GM18873 (cell line): ENCODE data around the gene DHFR.
A peak's percentile ranks its signal among the peaks of the same experiment; 100 is the strongest.

Experiments used
- ATAC-seq: cut with Tn5 transposase; IDR thresholded peaks from one replicate; pipeline ENCODE4 v1.9.1; 2021; ENCODE audit warnings: mild to moderate bottlenecking, moderate library complexity, moderate number of reproducible peaks; ENCODE audit not compliant: unreplicated experiment, low FRiP score

The DHFR gene

DNA sequence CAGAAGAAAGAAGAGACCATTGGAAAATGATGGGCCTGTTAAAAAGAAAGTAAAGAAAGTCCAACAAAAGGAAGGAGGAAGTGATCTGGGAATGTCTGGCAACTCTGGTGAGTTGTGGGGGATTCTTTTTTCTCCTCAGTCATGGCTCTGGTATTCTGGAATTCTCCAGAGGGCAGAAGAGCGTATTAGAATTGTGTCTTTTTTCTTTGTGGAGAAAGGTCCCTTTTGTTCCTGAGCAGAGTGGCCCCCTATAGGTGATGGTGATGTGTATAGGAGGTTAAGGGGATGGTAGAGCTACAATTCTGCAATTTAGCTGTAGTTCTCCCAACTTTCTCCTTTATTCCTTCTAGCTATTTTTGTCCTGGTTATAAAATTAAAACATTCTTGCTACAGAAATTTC lies 1.6 kb upstream of the DHFR start:
- no peak for ATAC-seq

DNA sequence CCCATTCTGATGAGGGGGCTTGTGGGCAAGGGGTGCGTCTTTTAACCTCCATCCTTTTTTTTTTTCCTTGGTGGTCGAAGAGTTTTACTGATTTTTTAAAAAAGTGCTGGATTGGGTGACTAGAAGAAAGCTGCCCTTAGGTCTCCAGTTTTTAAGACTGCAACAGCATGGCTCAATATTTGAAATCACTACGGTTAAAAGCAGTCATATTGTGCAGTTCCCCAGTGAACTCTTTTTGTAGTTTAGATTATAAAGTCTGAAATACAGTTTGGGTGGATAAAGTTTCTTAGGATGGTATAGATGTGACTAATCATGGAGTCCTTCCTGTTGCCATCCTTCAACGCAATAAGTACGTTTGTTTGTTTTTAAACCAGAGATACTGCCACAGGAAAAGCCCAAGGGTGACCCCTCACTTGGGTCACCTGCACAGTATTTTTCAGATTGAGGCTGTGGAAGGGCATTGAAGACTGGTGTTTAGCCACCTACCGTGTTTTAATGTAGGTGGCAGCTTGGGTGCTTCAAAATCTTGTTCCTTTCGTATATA lies 520 bp upstream of the DHFR start:
- ATAC-seq = no peak

DNA sequence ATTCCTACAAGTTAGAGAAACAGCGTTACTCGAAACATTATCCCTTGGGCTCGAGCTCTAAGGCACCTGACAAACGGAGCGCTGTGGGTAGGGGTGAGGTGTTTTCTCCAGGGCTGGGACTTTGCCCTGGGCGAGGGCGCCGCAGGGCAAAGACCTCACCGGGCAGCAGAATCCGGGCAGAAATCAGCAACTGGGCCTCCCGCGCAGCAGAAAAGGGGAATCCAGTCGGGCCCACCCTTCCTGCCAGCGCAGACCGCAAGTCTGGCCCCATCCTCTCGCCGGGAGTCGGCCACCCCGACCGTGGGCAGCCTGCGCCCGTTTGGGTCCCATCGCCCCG lies 761 bp downstream of the DHFR start:
- no peak for ATAC-seq

DNA sequence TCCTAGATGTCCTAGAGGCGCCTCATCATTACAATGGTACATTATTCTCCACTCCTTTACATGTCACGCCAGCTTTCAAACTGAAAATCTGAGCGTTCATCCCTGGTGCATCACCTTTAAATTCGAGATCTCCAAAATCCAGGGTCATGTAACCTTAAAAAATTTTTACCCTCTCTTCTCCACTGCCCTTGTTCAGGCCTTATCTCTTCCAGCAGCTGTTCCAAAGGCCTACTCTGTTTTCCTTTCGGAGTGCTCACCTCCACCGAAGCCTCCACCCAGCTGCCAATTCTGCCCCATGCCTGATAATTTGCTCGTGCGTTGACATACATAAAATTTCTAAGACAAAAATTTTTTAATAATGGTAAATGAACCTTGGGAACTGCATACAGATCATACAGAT lies 1.3 kb downstream of the DHFR start:
- ATAC-seq = no peak

DNA sequence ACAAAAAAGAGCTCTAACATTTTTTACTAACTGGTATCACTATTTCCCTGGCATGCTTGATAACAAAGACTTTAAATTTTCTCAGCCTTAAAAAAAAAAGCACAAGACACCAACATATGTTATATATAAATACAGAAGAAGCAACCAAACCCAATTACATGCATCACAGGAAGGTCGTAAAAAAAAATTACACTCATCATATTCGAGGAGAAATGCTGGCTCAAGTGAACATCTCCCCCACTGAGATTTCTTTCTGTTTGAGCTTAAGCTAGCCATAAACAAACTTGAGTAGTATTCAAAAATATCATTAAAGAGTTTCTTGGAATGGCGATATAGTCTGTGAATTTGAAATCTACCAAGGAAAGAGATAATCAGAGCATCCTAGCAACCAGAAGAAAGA lies 7.9 kb downstream of the DHFR start:
- ATAC-seq = no peak

DNA sequence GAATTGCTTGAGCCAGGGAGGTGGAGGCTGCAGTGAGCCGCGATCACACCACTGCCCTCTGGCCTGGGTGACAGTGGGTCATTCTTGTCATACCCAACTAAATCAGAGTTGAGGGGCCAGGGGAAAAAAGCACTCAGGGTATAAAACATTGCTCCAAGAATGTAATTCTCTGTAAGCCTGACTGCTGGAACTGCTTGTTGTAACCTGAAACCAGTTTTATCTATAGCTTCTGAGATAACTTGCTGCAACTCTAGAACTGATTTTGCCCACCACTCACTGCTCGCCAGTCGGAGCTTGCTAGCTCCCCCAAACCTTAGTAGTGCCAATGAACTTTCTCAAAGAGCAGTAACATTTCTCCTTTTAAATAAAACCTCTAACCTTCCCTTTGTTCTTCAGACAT lies 9.9 kb downstream of the DHFR start:
- no peak for ATAC-seq

DNA sequence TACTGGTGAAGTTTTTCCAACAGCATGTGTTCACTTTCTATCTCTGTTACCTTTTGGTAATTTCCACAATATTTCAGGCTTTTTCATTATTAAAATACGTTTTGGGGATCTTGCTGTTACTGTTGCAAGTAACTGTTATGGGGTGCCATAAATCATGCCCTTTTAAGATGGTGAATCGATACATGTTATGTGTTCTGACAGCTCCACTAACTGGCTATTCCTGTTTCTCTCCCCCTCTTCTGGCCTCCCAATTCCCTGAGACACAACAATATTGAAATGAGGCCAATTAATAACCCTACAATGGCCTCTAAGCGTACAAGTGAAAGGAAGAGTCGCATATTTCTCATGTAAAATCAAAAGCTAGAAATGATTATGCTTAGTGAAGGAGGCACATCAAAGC lies 13.4 kb downstream of the DHFR start:
- no peak for ATAC-seq

DNA sequence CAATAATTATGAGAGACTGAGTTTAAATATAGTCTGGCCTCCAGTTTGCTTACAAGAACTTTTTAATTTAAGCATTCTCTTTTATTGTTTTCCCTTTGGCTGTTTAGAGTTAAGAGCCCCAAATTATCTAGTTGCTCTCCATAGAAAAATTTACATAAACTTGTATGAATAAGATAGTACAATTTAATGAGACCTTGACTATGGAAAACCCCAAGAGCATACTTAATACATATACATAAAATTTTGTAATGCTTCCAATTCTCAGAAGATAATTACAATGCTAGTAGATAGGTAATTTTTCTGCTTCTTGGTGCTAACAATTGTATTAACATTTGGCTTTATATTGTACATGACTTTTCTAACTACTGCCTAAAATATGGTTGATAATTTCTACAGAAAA lies 20.6 kb downstream of the DHFR start:
- no peak for ATAC-seq

DNA sequence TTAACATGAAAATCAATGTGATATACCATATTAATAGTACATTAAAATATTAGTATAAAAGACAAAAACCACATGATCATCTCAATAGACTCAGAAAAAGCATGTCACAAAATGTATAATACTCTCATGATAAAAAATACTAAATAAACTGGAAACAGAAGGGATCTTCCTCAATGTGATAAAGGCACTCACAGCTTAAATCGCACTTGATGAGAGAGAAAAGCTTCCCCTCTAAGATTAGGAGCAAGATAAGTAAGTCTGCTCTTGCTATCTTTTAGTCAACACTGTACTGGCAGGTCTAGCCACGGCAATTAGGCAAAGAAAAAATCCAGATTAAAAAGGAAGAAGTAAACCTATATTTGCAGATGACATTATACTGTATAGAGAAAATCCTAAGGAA lies 22.1 kb downstream of the DHFR start:
- ATAC-seq = no peak

DNA sequence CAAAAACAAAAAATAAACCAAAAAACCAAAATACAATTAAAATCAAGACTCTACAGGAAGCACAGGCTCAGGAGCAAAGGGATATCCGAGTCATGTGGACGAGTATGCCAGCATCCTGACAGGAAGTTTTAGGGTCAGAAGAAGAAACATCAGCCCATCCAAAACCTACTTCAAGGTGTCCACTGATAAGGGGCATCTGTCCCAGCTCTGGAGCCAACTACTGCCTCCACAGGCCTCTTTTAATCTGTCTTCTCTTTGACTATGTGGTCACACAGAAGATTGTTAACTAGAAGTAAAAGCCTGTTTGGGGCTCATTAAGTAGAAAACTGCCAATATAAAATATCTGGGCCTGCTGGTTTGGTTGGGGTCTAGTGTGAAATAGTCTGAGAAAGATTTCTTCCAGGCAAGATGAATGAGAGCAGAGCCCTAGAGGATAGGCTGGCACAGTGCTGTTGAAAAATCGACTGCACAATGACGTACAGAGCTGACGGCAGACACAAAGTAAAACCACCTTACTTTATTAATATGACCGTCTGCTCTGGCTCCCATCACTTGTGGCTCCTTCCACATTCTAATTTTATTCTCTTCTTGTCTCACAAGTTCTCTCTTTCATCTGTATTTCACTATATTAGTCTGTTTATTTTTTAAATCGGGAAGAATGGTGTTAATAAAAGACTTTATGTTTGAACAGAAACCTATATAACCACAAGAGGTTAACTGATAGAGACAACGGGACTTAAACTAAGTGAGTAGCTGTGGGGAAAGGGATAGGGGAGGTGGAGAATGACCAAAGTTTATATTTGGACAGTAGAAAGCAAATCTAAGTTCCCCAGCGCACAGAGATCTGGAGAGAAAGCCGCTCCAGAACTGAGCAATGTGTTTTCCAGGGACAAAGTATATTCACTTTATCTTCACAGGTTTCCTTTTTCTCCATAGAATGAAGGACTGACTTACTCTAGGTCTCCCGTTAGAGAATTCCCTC lies 23.2 kb downstream of the DHFR start:
- ATAC-seq = no peak

DNA sequence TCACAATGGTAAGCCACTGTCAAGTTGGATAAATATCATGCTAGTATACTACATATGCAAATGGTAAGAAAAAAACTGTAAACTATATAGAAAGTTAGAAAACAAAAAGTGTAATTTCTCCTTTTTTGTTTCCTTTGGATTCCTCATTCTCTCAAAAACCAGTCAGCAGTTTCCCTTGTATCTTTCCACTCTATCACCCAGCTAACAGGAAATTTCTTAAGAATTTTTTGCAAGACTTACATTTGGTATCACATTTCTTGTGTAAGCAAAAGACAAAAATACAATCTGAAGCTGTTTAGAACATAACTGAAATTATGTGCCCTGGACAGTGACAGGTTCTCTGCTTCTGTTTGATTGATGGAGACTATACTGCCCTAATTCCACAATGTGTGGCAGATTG lies 25.5 kb downstream of the DHFR start:
- no peak for ATAC-seq

DNA sequence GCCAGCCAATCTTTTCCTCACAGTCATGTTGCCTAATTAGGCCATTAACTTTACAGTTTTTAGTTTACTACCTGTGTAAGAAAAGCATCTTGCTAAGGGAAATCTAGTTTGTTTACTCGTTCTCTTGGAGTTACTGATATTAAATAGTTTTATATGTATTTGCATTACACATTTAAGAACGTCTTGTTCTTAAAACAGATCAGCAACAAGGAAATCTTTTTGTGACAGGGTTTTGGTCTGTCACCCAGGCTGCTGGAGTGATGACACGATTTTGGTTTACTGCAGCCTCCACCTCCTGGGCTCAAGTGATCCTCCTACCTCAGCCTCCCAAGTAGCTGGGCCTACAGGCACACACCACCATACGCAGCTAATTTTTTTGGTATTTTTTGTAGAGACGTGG lies 29.6 kb downstream of the DHFR start:
- no peak for ATAC-seq

DNA sequence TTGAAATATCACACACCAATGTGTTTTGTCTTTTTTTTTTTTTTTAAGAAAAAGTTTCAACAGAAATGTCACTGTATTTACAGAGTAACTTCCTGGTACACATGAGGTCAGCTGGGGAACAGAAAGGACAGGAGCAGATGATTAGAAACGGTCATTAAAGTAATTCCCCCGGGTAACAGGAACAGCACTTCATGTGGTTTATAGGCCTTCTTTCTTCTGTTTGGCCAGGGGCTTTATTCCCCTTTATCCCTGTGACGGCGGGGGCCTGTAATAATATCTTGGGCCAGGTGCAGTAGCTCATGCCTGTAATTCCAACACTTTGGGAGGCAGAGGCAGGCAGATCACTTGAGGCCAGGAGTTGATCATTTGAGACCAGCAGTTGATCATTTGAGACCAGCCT lies 30.8 kb downstream of the DHFR start:
- no peak for ATAC-seq

DNA sequence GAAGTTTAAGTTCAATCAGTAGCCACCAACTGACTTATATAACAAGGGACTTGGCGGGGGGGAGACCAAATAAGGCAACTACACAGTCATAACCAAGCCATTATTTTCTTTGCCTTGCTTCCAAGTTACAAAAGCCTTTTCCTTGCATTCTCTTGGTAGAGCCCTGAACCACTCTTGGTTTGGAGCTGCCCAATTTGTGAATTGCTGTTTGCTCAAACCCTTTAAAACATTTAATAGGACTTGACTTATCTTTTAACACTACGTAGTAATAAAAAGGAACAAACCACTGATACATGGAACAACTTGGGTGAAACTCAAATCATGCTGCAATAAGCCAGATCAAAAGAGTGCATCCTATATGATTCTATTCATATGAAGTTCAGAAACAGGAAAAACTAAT lies 32.0 kb downstream of the DHFR start:
- no peak for ATAC-seq

DNA sequence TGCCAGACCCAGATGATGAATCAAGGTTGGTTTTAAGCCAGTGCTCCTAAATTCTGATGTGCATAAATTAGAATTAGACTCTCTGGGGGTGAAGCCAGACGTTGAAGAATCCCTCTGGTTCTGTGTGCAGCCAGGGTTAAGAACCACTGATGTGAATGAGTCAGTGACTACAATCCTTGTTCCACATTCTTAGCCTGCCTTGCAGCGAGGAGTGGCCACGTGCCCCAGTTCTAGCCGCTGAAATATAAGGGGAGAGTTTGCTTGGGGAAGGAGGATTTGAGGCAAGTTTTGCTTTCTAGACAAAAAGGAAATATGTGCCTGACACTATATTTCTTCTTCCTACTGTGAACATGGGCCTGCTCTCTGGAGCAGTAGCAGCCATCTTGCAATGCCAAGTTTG lies 34.6 kb downstream of the DHFR start:
- no peak for ATAC-seq

DNA sequence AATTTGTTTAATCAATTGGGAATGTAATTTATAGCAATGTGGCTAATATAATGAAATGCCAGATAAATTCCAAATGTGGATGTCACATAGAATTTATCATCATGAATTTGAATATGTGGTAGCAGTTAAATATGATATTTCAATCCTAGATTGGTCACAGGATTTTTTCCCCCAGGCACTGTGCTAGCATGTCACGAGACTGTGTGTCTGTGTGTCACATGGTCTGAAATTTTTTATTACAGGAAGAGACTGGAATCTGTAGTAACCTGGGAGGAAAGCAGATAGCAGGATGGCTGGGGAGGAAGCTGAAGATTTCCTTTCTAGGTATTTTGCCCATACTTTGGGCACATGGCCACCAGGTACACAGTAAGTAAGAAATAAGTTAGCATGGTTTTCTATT lies 35.7 kb downstream of the DHFR start:
- ATAC-seq = no peak

DNA sequence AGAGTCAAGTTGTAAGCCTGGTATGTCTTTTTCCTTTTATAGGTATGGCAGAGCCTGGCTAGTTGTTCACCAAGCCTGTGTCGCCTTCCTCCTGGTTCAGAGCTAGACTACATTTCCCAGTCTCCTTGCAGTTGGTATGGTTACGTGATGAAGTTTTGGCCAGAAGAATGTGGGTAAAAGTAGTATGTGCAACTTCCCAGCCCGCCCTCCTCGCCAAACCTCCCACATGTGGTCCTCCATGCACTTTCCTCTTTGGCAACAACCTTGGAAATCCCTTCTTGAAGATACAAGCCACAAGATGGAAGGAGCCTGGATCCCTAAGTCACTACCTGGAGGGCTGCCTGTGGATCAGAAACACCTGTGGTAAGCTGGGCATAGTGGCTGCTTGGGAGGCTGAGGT lies 36.3 kb downstream of the DHFR start:
- no peak for ATAC-seq

DNA sequence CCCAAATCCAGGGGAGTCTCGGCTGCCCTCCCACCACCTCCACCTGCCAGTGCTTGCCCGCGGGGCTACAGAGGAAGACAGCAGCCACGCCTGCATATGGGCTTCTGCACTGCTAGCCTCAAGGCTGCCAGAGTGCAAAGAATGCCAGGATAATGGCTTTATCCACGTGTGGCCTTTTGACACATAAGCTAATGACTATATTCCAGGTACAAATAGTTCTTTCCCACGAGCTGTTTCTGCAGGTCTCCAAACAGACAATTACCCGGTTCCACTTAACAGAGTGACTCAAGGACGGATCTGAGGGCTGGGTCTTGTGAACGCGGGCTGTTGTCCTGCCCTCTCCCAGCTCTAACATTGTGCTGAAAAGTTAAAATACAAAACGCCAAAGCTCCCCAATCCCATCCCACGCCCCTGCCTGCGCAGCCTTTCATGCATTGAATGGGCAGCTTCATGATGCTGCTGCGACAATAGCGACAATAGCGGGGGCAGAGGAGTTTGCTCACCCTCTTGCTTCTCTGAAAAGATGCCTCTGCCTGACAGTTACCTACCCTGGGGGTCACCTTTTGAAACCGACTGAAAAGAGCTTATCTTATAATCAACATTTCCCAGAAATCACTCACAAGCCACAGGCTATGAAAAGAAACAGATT lies 39.4 kb downstream of the DHFR start:
- ATAC-seq = no peak

DNA sequence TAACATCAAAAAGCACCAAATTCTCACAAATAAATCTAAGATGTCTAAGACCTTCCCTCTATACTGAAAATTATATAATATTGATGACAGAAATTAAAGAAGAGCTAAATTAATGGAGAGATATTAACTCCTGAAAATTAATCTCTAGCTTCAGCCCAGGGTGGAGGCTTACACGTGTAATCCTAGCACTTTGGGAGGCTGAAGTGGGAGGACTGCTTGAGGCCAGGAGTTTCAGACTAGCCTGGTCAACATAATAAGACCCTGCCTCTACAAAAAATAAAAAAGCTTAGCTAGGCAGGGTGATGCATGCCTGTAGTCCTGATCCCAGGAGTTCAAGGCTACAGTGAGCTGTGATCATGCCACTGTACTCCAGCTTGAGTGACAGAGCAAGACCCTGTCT lies 45.1 kb downstream of the DHFR start:
- no peak for ATAC-seq

DNA sequence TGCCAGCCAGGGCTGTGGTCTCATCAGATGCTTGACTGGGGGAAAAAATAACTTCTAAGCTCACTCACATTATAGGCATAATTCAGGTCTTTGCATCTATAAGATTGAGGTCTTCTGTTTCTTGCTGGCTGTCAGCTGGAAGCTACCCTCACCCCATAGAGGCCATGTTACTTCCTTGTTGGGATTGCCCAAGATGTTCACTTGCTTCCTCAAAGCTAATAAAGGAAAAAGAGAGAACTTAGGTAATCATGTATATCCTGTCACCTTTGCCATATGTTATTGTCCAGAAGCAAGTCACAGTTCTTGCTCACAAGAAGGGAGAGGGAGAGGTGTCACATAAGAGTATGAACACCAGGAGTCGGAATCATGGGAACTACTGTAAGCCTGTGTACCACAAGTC lies 46.1 kb downstream of the DHFR start:
- ATAC-seq = no peak

DNA sequence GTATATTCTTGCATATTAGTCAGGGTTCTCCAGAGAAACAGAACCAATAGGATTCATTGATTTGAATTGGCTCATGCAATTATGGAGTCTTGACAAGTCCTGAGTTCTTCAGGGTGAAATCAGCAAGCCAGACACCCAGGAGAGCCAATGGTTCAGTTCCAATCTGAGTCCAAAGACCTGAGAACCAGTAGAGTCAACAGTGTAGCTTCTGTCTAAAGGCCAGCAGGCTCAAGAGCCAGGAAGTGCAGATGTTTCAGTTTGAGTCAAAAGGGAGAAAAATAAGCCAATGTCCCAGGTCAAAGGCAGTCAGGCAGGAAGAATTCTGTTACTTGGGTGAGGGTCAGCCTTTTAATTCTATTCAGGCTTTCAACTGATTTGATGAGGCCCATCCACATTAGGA lies 47.0 kb downstream of the DHFR start:
- peak; percentile 75 for ATAC-seq

DNA sequence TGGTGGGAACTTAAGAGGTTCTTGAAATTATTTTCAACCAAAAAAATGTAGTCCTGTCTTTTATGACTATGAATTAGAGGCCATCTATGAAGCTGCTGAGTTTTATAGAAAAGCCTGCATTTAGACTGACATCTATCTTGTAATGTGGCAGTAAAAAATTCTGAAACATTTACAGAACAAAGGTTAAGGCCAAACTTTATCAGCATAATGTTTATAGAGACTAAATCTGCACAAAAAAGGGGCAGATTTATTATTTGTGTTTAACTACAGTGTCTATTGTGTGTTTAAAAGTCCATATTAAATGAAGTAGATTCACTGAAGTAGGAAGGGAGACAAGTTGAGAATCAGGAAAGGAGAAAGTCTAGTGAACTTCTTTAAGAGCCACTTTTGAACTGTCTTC lies 47.4 kb downstream of the DHFR start:
- ATAC-seq = no peak
